Measurements from ENCODE around the gene KCNN4. TPM values are rescaled to one million over a fixed set of nuclear protein-coding genes. Genes with fewer than 3 reads are reported as not detected.

Gene KCNN4
- total and polyA plus RNA-seq, 2 of the 13 experiments (the other 11 are each of a cell fraction or from before 2014, with no cell fraction given), result 0.13 to 0.25 TPM

- TF ChIP-seq JUNB (CRISPR knock-in tag; IDR thresholded peaks at IDR 0.05; ENCODE audit: borderline replicate concordance), result no peak
- no peak for TF ChIP-seq THAP8 (CRISPR knock-in tag; IDR thresholded peaks at IDR 0.05; ENCODE audit: borderline replicate concordance)
- TF ChIP-seq NFYC (CRISPR knock-in tag; IDR thresholded peaks at IDR 0.05), result peak; percentile 72
- no peak for TF ChIP-seq ZNF629 (CRISPR knock-in tag; conservative IDR thresholded peaks at IDR 0.05)
- no peak for TF ChIP-seq TCF7L2 (IDR thresholded peaks at IDR 0.05; ENCODE audit: low read depth, low read length)
- TF ChIP-seq NPAS2 (CRISPR knock-in tag; IDR thresholded peaks at IDR 0.05; ENCODE audit: borderline replicate concordance), result no peak
- no peak for TF ChIP-seq FOXA1 (IDR thresholded peaks at IDR 0.05)
- peak; percentile 13; the same call in 1 of the 2 replicates for TF ChIP-seq FOXA1 (CRISPR knock-in tag; IDR thresholded peaks at IDR 0.05)
- TF ChIP-seq PATZ1 (CRISPR knock-in tag; IDR thresholded peaks at IDR 0.05), result peak; percentile 81
- peak; percentile 67 for TF ChIP-seq CCDC6 (CRISPR knock-in tag; IDR thresholded peaks at IDR 0.05)
- no peak for TF ChIP-seq JUND (CRISPR knock-in tag; IDR thresholded peaks at IDR 0.05)
- TF ChIP-seq ZEB1 (IDR thresholded peaks at IDR 0.05; ENCODE audit: insufficient replicate concordance, low read depth), result no peak
- TF ChIP-seq HHEX (CRISPR knock-in tag; IDR thresholded peaks at IDR 0.05), result no peak
- 0 out of 2 replicates have a peak, but pooled peaks have one; percentile 30 for TF ChIP-seq KLF11 (CRISPR knock-in tag; IDR thresholded peaks at IDR 0.05)
- TF ChIP-seq RCOR2 (CRISPR knock-in tag; IDR thresholded peaks at IDR 0.05), result no peak
- no peak for TF ChIP-seq BATF2 (CRISPR knock-in tag; IDR thresholded peaks at IDR 0.05)
- TF ChIP-seq ZNF329 (CRISPR knock-in tag; IDR thresholded peaks at IDR 0.05; ENCODE audit: low read depth), result peak; percentile 50; the same call in 1 of the 2 replicates
- no peak for TF ChIP-seq ZNF30 (CRISPR knock-in tag; IDR thresholded peaks at IDR 0.05)
- no peak for TF ChIP-seq ZSCAN20 (CRISPR knock-in tag; IDR thresholded peaks at IDR 0.05; ENCODE audit: borderline replicate concordance)
- TF ChIP-seq ZNF784 (CRISPR knock-in tag; IDR thresholded peaks at IDR 0.05; ENCODE audit: borderline replicate concordance), result no peak
- no peak for TF ChIP-seq ZNF484 (CRISPR knock-in tag; IDR thresholded peaks at IDR 0.05; ENCODE audit: borderline replicate concordance, low read depth)
- no peak for TF ChIP-seq ZNF770 (CRISPR knock-in tag; IDR thresholded peaks at IDR 0.05)
- TF ChIP-seq RFXANK (CRISPR knock-in tag; IDR thresholded peaks at IDR 0.05), result 0 out of 2 replicates have a peak, but pooled peaks have one; percentile 59
- TF ChIP-seq ZMAT5 (CRISPR knock-in tag; IDR thresholded peaks at IDR 0.05; ENCODE audit: borderline replicate concordance, low read depth), result no peak
Observed at GRCh38 chr19:43754503-43755255, 26.1 kb downstream of the KCNN4 start, which contains the start of gene SMG9 (continued).
